GM21737 (cell line): ENCODE data around the gene ERVK3-1.
A peak's percentile ranks its signal among the peaks of the same experiment; 100 is the strongest.
"Not testable (repeated sequence)": the region's sequence is repeated elsewhere in the genome, so short reads cannot be mapped to it uniquely, and the experiment has no call there.

Source experiments
- ATAC-seq: cut with Tn5 transposase; IDR thresholded peaks from one replicate; pipeline ENCODE4 v1.9.1; 2021; ENCODE audit warnings: mild to moderate bottlenecking, moderate library complexity; ENCODE audit not compliant: unreplicated experiment

The ERVK3-1 gene

DNA sequence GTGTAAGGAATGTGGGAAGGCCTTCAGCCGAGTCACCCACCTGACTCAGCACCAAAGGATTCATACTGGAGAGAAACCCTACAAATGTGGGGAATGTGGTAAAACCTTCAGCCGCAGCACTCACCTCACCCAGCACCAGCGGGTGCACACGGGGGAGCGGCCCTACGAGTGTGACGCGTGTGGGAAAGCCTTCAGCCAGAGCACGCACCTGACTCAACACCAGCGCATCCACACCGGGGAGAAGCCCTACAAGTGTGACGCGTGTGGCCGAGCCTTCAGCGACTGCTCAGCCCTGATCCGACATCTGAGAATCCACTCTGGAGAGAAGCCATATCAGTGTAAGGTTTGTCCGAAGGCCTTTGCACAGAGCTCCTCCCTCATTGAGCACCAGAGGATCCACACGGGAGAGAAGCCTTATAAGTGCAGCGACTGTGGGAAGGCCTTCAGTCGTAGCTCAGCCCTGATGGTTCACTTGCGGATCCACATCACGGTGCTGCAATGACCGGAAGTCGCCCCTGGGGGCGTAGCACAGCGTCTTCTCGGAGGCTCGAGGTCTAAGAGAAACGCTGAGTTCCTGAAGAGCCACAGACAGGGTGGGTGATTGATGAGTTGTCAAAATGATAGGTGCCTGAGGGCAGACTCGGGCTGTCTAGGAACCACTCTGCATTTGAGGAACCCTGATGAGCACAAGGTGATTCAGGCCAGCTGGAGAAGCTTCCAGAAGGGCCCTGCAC, 33.8 kb downstream of the ERVK3-1 start:
- no peak for ATAC-seq

DNA sequence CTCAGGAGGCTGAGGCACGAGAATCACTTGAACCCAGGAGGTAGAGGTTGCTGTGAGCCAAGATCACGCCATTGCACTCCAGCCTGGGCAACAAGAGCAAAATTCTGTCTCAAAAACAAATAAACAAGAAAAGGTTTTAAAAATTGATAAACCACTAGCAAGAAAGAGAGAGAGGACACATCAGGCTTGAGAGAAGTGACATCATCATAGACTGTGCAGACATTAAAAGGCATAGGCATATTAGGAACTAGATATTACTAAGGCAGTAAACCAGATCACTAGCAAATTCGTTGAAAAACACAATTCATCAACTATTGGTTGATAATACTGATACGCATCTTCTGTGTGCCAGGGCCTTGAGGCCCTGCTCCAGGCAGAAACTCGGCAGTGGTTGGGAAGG, 40.4 kb downstream of the ERVK3-1 start:
- no peak for ATAC-seq

DNA sequence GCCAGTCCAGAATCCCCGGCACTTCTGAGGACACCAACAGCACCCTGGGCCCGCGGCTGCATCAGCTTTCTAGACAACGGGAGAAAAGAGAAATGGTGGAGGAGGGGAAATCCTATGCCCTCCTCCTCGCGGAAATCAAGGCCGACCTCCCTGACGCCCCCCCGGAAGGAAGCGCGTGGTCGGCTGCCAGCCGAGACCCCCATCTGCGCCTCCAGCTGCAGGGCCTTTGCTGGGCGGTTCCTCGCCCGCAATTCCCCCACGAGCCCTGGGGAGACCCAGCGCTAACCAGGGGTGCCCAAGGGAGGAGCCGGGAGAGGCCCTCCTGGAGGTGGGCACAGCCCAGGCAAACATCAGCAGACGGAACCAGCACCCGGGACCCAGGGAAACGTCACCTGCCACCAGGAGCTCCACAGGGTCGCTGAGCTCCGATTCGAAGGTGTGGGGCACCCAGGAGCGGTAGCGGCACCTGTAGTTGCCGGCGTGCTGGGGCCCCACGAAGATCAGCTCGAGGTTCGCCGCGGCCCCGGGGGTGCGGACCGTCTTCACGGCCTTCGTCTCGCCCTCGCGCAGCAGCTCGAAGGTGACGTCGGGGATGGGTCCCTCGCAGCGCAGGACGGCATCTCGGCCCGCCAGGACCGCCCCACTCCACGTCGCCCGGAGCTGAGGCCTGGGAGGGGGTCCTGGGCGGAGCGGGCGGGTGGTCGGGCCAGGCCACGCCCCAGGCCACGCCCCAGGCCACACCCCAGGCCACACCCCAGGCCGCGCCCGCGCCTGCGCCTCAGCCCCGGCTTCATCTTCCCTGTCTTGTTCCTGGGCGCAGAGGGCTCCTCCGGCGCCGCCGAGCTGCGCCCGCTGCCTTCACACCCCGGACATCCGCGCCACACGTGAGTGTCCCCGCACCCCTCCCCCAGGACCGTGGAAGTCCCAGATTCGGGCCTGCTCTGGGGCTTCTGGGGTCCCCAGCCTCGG, 42.1 kb downstream of the ERVK3-1 start:
- peak; percentile 82 for ATAC-seq

DNA sequence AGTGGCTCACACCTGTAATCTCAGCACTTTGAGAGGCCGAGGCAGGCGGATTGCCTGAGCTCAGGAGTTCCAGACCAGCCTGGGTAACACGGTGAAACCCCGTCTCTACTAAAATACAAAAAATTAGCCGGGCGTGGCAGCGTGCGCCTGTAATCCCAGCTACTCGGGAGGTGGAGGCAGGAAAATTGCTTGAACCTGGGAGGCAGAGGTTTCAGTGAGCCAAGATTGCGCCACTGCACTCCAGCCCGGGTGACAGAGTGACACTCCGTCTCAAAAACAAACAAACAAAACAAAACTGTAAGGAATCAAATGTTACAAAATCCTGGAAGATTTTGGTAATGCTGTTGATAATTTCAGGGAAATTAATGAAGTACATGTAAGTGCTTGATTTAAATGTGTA, 42.9 kb downstream of the ERVK3-1 start:
- not testable (repeated sequence) for ATAC-seq

DNA sequence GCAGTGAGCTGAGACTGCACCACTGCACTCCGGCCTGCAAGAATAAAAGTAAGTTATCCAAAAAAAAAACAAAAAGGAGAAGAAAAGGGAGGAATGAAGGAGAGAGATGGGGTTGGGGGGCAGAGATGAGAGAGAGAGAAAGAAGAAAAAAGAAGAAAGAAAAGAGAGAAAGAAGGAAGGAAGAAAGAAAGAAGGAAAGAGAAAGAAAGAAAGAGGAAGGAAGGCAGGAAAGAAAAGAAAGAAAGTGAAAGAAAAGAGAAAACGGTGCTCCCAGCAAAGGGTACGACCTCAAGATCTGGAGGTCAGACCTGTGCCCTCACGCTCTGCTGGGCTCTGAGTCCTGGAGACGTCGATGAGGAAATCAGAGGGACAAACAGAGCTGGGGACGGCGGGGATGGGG, 44.4 kb downstream of the ERVK3-1 start:
- no peak for ATAC-seq

DNA sequence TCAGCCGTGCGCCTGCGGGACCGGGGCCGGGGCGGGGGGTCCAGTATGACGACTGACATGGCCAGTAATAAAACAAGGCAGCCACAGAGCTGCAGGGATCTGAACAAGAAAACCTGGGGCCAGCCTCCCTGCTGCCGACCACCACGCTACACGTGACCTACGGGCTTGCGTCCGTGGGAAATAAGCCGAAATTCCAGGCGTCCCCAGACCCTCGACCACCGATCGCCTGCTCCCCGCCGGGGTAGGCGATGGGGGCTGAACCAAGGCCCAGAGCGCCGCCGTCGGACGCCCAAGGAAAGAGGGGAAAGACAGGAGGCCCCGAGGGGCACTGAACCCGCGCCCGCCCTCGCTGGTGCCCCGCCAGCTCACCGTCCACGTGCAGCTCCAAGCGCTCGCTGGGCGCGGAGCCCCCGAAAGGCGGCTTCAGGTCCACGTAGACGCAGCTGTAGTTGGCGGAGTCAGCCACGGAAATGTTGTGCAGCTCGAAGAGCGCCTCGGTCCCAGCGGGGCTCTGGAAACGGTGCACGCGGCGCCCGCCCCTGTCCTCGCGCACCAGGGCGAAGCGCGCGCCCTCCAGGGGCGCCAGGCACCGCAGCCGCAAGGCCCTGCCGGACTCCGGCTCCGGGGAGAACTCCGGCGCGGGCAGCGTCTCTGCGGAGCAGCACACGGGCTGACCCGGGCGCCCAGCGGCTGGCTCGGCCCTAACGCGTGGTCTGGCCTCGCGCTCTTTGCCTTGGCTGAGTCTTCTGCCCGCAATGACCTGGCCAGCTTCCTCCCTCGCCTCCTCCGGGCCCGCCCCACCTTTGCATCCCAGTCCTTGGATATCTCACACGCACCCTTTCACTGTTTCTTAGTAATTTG, 45.1 kb downstream of the ERVK3-1 start:
- no peak for ATAC-seq

DNA sequence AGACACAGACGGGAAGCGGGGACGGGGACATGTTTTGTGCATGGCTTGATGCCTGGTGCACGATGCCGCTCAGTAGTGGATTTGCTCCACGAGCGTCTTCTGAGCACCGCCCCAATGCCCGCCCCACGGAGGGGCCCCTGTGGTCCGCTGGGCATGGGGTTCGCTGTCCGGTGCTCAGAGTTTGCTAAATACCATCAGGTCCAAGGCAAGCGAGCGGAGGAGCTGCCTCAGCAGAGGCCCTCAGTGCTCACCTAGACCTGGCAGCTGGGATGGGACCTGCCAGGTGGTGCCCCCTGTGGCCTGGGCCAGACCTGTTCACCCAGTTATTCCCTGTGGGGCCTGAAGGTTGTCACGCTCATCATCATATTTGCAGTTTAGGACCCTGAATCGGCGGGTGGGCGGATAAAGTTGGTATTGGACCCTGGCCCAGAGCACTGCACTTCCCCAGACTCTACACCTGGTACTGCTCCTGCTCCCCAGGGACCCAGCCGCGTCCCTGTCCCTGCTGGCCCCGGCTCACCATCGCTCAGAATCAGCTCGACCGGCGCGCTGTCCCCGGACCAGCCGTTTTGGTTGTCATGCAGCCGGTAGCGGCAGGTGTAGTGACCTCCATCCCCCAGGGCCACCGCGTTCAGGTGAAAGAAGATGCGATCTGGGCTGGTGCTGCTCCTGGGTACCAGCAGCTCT, 45.8 kb downstream of the ERVK3-1 start:
- ATAC-seq = no peak

DNA sequence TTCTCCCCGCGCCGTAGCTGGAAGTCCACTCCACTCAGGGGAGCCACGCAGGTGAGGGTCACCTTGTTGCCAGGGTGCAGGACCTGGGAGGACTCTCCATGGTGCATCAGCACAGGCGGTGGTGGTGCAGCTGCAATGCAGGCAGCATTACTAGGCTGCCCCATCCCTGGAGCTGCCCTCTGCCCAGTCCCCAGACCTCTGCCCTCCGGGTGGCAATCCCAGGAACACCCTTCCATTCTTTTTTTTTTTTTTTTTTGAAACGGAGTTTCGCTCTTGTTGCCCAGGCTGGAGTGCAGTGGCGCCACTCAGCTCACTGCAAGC, 46.3 kb downstream of the ERVK3-1 start:
- ATAC-seq = no peak

DNA sequence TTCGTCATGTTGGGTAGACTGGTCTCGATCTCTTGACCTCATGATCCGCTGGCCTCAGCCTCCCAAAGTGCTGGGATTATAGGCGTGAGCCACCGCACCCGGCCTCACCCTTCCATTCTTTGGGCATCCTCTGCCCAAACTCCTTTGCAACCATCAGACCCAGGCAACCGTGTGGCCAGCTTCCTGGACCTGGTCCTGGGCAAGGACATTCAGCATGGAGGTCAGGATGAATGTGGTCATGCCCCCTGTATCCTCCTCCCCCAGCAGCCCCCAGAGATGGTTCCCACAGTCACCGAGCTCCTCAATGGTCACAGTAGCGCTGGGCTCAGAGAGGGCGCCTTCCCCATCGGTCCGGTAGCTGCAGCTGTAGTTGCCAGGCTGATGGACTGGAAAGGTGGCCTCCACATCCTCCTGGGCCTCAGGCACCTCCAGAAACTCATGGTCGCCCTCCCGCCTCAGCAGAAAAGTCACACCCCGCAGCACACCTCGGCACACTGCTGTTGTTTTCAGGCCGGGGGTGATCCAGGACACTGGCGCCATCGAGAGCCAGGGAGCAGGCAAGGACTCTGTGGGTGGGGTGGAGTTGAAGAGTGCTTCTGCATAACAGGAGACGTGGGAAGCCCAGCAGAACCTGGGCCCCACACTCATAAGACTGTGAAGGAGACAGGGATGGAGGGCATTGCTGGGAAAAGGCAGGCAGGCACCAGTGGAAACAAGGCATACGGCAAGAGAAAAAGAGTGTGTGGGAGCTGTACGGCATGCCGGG, 47.0 kb downstream of the ERVK3-1 start:
- no peak for ATAC-seq

DNA sequence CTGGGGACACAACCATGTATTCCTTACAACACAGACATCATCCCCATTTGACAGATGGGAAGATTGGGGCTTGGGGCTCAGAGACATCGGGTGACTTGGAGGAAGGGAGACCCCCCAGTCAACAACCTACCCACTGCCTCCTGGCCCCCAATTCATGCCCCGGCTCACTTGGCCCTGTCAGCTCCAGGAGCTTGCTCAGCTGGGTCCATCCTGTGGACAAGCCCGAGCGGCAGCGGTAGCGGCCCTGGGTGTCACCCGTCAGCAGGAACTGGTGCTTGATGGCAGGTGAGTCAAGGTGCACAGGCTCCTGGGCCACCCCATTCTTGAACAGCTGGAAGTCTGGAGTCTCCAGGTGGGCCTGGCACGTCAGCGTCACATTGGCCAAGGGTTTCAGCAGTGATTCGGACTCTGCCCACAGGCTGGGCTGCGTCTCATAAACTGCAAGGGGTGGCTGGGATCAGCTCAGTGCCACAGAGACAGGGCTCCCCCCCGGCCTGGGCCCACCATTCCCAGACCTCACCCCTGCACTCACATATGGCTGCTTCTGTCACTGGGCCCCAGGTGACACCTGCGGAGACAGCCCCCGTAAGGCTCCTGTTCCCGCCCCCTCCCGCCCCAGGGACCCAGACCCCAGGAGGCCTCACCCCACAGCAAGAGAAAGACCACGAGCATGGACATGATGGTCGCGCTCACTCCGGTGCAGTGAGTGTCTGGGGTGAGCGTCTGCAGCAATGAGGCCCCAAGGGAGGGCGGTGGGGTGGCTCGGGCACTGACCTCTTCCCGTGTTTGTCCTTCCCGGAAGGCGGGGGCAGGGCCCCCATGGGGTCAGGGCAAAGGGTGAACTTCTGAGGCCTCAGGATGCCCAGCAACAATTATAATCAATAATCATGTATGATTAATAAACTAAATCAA, 47.8 kb downstream of the ERVK3-1 start, which contains the start of gene A1BG:
Gene A1BG, minus strand, starts transcription at position 733 of the 912 bp plus-strand sequence. Its CDS starts 55 bp downstream, at position 678.
- no peak for ATAC-seq

DNA sequence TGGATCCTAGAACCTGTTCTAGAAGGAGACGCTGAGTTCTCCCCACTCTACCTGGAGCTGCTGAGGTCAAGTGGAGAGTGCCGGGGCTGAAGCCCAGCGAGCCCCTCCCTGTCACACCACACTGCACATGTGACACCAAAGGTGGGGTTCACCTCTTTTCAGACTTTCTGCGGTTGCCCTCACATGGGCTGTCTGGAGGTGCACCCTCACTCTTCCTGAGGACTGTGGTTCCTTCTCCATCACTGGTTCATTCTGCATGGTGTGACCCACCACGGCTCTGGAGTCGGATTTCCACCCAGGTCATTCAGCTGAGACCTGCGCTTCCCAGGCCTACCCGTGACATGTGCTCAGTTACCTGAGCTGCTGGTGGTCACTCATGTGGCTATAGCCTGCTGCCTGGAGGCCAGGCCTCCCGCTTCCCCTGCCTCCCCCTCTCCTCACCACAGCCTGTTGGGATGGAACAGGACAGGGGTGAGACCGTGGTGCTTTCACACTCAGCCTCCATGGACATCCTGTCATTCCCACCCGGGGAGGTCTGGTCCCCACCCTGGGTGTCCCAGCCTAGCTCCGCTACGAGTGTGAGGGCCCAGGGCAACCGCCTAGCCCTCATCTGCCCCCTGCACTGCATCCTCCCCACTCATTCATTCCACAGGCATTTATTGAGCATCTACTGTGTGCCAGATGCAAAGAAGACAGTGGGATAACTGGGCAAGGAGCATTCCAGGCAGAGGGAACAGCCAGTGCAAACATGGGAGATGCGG, 48.7 kb downstream of the ERVK3-1 start:
- no peak for ATAC-seq

DNA sequence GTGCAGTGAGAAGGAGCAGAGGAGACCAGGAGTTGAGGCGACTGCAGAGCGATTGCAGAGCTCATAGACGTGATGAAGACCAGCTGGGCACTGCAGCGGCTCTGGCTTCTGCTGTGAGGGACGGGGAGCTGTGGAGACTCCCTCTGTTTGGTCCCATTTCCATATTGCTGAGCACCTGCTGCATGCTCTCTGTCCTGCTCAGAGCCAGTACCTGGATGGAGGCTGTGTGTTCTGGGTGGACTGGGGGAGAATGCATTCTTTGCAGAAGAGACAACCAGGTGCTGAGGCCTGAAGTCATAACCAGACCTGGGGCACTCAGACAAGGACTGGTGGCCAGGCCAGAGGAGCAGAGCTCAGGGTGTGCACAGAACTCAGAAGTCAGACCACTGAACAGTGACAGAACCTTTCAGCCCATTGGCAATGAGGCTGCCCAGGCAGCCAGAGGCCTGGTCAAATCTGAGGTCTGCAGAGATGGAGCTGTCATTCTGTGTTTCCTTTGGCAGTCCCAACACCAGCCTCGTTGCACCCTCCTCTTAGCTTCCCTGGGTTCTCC, 49.4 kb downstream of the ERVK3-1 start:
- no peak for ATAC-seq

DNA sequence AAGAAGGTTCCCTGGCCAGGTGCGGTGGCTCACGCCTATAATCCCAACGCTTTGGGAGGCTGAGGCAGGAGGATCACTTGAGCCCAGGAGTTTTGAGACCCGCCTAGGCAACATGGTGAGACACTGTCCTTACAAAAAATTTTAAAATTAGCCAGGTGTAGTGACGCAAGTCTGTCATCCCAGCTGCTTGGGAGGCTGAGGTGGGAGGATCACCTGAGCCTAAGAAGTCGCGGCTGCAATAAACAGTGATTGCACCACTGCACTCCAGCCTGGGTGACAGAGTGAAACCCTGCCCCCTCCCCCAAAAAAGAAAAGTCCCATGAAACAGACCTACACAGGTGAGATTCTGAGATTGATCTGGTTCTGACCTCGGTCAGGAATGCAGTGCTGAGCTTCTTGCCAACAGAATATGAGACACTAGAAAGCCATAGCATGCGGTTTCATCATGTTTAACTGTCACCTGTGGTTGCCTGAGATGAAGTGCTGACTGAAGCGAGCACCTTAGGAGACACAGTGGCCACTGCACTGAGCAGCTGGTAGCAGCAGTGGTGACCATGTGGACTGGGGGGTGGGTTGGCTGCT, 50.1 kb downstream of the ERVK3-1 start:
- no peak for ATAC-seq

DNA sequence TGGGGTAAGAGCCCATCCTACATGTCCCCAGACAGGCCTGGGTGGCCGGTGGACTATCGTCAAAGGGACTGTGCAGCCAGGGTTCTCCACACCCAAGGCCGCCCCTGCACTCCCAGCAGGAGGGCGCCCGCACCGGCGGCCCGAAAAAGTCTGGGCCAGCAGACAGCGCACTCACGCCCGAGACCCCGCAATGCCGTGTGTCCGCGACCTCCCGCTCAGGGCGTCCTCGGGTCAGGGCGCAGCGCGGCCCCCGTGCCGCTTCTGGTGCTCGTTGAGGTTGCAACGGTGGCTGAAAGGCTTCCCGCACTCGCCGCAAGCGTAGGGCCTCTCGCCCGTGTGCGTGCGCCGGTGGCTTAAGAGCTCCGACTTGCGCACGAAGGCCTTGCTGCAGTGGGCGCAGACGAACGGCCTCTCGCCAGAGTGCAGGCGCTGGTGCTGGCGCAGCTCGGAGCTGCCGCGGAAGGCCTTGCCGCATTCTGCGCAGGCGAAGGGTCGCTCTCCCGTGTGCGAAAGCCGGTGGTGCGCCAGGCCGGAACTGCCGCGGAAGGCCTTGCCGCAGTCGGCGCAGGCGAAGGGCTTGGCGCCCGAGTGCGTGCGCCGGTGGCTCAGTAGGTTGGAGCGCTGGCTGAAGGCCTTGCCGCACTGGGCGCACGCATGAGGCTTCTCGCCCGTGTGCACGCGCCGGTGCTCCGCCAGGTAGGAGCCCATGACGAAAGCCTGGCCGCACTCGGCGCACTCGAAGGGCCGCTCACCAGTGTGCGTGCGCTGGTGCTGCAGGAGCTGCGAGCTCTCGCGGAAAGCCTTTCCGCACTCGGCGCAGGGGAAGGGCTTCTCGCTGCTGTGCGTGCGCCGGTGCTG, 51.0 kb downstream of the ERVK3-1 start:
- no peak for ATAC-seq

DNA sequence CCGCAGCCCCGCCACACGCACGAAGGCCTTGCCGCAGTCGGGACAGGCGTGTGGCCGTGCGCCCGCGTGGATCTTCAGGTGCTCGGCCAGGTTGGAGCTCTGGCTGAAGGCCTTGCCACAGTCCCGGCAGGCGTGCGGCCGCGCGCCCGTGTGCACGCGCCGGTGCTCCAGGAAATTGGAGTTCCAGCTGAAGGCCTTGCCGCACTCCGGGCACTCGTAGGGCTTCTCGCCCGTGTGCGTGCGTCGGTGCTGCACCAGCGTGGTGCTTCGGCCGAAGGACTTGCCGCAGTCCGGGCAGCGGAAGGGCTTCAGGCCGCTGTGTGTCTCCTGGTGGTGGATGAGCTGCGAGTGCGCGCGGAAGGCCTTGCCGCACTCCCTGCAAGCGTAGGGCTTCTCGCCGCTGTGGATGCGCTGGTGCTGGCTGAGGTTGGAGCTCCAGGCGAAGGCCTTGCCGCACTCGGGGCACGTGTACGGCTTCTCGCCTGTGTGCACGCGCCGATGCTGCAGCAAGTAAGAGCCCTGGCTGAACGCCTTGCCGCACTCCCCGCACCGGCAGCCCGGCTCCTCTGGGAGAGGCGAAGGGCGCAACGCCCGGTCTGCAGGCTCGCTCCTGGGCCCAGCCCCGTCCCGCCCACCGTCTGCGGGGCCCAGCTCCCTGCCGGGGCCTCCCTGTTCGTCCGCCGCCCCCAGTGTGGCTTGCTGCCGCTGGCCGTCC, 51.7 kb downstream of the ERVK3-1 start:
- ATAC-seq = no peak
